SKM-1 (cell line): ENCODE results near the gene CCDC33.

Experiments
- DNase-seq: peaks from one replicate; lab custom pipeline; 2025; ENCODE audit not compliant: unreplicated experiment; lab: John Stamatoyannopoulos, UW

CCDC33 gene

DNA sequence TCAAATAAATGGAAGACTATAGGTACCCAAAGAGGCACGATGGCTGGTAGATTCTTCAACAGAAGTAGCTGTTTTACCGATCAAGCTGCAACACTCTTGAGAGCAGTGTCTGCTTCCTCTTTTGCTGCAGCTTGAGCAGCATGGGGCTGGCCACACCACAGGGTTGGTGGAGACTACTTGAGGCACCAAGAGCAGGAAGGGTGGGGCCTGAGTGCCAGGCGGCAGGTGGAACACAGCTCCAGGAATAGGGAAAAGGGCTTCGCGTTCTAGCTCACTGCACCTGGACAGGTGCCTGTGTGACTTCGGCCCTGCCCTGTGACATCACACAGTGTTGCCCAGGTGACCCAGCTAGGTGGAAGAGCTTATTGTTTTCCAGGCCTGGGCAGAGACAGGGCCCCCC, at the start of gene CCDC33:
CCDC33 (plus strand) TSS at position 365 of the 400 bp plus-strand sequence. CDS start 394 bp downstream, outside the sequence.
- no peak for DNase-seq

- no peak for DNase-seq
These were observed 47.9 kb upstream of the CCDC33 start for GRCh38 chr15:74188216-74188615.

DNA sequence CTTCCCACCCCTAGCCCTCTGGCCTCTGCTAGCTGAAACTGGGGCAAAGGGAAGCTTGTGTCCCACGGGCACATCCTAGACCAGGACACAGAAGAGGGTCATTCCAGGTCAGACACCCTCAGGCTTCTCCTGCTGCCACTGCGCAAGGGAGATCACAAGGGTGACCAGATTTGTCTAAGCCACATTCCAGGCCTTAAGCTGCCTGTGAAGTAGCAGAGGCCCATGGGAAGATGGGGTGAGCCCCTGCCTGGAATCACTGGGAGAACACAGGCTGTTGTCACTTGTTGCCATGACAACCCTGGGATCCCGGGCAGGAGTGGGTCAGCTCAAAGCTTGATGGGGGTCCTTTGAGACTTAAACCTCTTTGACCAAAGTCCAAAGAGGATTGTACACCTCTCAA, 44.3 kb upstream of the CCDC33 start:
- DNase-seq = no peak

- no peak for DNase-seq
These were observed 43.4 kb upstream of the CCDC33 start for GRCh38 chr15:74192751-74193150.

DNA sequence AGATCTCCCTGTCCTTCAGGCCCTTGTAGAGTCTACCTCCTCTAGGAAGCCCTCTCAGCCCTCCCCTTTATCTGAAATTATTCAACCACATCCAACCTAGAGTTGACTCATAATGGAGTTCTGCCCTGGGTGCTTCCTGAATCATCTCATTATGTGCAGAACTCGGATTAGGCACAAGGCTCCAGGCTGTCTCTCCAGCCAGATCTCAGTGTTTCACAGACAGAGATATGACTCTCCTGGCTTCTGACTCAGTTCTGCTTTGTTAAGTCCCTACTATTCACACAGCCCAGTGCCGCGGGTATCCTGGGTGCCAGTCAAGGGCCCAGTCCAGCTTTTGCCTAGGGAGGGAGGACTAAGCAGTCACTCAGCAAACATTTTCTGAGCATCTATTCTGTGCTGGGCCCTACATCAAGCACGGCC, 42.8 kb upstream of the CCDC33 start:
- no peak for DNase-seq

- no peak for DNase-seq
These were observed 42.2 kb upstream of the CCDC33 start for GRCh38 chr15:74193905-74194304.

DNA sequence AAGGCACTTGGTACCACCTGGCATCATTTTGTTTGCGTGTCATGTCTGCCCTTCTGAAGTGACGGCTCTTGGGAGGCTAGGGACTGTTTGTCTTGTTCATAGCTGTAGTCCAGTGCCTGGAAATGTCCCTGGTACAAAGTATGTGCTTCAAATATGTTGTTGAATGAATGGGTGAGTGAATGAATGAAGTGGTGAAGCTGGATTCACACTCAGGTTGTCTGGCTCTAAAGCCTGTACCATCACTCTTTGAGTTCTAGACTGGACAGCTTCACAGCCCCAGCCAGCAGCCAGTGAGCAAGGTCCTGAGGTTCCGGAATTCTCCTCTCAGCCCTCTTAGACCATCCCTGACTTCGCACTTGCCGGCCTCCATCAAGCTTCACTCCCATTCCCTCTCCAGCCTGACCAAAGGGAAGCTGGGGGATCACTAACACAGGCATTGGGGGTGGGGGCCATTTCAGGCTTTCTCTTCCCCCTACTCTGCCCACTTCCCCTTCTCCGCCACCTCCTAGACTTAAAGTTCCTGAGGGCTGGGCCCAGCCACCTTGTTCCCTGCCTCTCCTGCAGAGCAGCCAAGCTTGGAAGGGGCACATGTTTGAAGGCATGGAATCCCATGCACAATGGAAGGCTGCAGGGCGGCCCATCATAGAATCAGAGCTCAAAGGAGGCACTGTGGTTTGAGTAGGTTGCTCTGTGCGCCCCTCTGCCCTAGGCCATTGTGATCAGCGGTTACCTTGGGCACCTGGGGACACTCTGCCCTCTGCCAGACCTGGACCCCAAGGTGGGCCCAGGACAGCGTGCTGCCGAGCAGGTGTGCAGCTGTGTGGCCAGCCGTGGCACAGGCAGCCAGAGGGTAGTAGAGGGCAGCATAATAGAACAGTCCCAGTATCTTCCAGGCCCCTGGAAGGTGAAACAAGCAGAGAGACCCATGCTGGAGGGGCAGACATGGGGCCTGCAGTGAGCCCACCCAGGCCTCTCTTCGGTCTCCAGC, 41.3 kb upstream of the CCDC33 start:
- no peak for DNase-seq

GRCh38 chr15:74196175-74196574, 40.0 kb upstream of the CCDC33 start:
- DNase-seq = no peak

DNA sequence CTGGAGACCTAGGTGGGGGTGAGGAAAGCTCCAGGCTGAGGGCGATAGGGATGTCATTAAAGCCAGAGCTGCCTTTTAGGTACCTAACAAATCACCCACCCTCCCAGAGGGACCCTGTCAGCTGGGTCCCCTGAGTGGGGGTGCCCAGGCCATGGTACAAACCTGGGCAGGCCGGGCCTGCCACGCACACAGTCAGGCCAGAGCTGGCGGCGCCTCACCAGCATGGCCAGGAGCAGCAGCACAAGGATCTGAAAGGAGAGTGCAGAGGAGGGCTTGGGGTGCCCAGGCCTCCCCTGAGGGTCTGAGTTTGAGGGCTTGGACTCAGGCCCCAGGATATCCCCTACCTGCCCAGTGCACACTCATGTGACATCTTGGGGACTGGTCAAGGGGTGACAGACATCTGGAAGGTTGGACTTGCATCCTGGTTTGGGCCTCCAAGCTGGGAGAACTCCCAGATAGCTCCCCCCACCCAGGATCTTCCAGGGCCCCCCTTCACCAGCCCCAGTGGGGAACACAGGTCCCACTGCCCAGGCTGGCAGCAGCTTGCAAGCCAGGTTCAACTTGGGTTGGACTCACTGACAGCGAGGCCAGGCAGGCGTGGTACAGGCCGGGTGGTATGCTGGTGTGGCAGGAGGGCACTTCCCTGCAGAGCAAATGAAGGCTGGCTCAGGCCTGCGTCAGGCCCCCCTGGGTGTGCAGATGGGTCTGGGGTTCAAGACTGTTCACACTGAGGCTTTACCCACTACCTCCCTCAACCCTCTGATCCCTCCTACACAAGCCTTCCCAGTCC, 38.8 kb upstream of the CCDC33 start:
- DNase-seq = no peak

DNA sequence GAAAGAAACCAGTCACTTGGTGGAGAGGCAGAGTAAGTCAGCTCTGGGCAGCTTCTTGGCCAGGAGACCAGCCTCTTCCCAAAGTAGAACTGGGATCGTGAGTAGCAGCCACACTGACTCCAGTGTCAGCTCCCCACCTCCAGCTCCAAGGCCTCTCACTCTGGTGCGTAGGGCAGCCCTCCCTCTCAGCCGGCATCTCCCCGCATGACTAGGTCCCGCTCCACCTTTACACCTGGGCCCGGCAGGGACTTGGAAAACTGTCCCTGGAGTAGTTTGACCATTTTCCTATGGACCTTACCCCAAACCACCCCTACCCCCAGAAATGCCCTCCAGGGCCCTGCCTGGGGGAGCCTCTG, 36.9 kb upstream of the CCDC33 start:
- no peak for DNase-seq

DNA sequence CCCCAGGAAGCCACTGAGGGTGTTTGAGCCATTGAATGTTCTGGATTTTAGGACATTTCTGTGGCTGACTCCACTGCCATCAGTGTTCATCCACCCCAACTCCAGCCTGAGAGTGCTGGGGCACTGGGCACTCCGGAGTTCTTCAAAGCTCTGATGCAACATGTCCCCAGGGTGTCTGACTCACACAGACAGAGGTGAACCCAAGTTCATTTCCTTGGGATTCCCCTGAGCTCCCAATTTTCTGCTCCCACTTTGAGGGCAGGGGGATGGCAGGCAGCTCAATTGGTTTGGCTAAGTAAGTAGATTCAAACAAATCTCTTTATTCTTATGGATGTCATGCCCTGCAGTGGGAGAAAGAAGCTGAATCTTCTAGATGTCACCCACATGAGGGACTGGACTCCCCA, 35.7 kb upstream of the CCDC33 start:
- DNase-seq = no peak

DNA sequence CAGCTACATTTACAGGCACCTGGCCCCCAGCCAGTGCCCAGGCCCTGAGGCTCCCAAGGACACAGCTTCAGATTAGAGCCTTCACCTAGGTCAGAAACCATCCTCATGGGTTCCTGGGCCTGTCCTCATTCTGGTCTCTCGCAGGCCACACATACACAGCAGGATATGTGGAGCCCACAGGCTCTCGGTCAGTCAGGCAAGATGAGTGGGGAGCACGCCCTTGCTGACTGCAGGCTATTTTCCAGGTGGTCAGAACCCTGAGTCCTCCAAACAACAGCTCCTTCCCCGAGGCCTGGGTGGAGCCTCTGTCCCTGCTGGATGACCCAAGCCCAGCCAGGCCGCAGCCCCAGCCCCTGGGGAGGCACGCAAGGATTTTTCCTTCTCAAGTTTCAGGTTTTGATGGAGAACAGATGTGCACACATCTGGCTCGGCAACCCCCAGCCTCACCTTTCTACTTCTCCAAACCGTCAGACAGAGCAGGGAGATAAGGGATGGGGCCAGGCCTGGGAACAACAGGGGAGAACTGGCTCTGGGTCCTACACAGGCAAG, 35.2 kb upstream of the CCDC33 start:
- no peak for DNase-seq

- no peak for DNase-seq
These were observed 34.3 kb upstream of the CCDC33 start for GRCh38 chr15:74201710-74202420.

GRCh38 chr15:74202452-74203401, 33.4 kb upstream of the CCDC33 start, which contains the start of gene STRA6:
Gene STRA6, minus strand, starts transcription at chr15:74202787. Its CDS starts 520 bp downstream, at chr15:74202267.
- no peak for DNase-seq

GRCh38 chr15:74203914-74204431, 32.2 kb upstream of the CCDC33 start:
- DNase-seq = no peak

DNA sequence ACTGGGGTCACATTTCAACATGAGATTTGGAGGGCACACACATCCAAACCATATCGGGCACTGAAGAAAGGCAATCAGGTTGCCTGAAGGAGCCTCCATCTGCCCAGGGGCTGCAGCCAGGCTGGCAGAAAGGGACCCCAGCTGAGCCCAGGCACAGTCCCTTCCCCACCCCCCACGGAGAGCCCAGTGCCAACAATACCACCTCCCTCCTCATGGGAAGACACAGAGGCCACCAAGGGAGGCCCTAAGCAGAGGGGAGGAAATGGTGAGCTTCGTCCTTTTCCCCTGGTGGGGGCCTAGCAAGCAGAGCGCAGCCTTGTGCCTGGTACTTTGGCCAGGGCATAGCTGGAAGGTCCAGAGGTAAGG, 30.6 kb upstream of the CCDC33 start:
- DNase-seq = no peak

DNA sequence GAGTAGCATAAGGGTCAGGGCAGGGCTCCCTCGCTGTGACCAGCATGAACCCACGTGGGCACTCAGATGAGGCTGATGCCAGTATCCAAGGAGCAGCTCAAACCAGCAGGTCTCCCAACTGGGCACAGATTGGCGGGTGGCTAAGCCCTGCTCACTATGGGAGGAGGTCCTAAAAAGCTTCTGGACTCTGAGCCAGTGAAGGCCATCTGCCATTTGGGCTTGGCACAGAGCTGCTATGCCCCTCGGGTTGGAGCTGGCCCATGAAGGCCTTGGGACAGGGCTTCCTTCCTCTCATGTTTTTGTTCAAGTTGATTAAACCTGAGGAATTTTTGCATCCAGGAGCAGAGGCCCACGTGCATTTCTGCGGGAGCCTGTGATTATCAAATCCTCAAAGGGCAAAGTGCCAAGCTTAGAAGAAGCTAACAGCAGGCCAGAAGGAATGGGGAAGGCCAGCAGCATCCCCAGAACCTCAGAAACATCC, 29.3 kb upstream of the CCDC33 start:
- no peak for DNase-seq

DNA sequence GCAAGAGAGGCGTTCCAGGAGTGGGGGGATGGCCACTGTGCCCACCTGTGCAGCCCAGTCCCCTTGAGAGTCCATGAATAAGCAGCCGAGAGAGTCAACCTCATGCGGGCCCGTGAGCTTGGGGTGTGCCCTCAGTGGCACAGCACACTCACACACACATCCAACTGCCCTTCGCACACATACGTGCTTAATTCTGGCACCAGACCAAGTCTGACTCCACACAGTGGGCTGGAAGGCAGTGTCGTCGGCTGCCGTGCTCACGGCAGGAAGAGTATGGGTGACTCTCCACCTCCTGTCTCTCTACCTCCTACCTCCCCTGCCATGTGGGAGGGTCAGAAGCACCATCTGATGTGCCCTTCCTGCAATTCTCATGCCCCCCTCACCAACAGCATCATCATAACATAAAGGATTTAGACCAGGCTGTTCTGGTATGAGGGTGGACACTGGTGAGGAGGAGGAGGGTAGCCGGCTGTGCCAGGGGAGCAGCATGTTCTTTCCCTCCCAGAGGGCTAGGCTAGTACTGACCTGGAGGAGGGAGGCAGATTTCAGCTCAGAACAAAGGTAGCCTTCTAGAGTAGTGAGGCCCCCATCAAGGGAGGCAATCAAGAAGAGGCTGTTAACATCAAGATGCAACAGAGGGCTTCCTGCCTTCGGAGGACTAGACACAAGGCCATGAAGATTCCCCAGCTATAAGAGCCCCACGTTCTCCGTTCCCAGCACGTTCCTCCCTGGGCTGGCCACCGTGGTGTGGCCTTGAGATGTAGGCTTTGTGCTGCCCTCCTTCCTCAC, 28.3 kb upstream of the CCDC33 start:
- DNase-seq = no peak

DNA sequence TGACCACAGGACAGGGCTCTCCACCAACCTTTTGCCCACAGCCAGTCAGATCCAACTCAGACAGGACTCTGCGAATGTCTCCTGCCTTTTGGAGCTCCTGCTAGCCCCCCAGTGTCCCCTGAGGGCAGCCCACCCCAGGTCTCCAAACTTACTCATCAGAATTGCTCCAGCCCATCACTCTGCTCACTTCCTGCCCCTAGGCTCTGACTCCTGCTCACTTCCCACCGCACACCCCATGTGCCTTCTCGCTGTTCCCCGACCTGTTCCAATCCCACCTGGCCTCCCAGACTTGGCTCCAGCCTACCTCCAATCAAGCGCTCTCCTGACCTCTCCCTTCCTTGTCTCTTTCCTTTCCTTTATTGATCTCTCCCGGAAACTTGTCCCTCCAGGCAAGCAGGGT, 27.6 kb upstream of the CCDC33 start:
- DNase-seq = no peak
